Mucosa of descending colon (tissue), 3 donors: ENCODE results near the gene NOP53. TPM values are rescaled to one million over a fixed set of nuclear protein-coding genes. Genes with fewer than 3 reads are reported as not detected.

Source experiments
- ATAC-seq: fragments of 200-7000 bp; cut with Tn5 transposase; one replicate; pipeline ENCODE4 v1.9.1; 2020; ENCODE audit warnings: mild to moderate bottlenecking, moderate library complexity
- DNase-seq, 3 donors: peaks; one replicate each; pipeline ENCODE4 v3.0.0-alpha.2; 2020
- H3K36me3 ChIP-seq: fragments of 200-600 bp; one replicate; pipeline ENCODE4 v1.8.0; 2021; ENCODE audit warnings: low read depth, mild to moderate bottlenecking
- H3K4me1 ChIP-seq: fragments of 200-600 bp; one replicate; pipeline ENCODE4 v1.8.0; 2021; ENCODE audit warnings: low read depth, mild to moderate bottlenecking
- H3K4me3 ChIP-seq: fragments of 200-600 bp; one replicate; pipeline ENCODE4 v1.8.0; 2021; ENCODE audit warnings: mild to moderate bottlenecking
- H3K9me3 ChIP-seq: fragments of 200-600 bp; one replicate; pipeline ENCODE4 v1.8.0; 2021; ENCODE audit warnings: mild to moderate bottlenecking
- CTCF ChIP-seq: fragments of 200-600 bp; IDR thresholded peaks from one replicate; pipeline ENCODE4 v1.8.0; 2022; ENCODE audit warnings: antibody characterized with exemption, mild to moderate bottlenecking
- intact Hi-C, 2 donors: fragments of 100-400 bp; cut with DNase I in 1 of 2; cut with micrococcal nuclease in 1 of 2; formaldehyde crosslinking; loops; one replicate each; pipeline versions ENCODE4 v1.11.0 to v1.11.1; 2022; cut with DNase I, micrococcal nuclease
- total RNA-seq, 3 donors: library from RNA; stranded (reverse); fragmentation: NEBNext Ultra II Directional in 2 of 3; extraction: Animal tissue kit (Norgen Biotek cat#: 25700) in 2 of 3; gene quantifications; one replicate each; pipeline versions ENCODE4 v1.2.1 to v1.2.4, GENCODE V29; 2021 to 2023
- donor health status: DM: no; HTN: no; CAD: no; lungs with moderate emphysema.
- donor health status: DM: no; HTN: no; CAD: no.
- donor health status: DM: no; HTN: yes; CAD: no.

The NOP53 gene
- total RNA-seq, 3 donors from 2014 or later: 237 to 391 (median 284) TPM

- H3K36me3 ChIP-seq: no peaks in the 10 kb centered on the region
- no peaks in the 10 kb centered on the region for H3K9me3 ChIP-seq
- peaks cover 13% of the 10 kb centered on the region for H3K4me1 ChIP-seq
- intact Hi-C loops: no loop called here
- no peak for DNase-seq
- no peak for ATAC-seq
- no peak for TF ChIP-seq CTCF
- H3K4me3 ChIP-seq: no peak overlapping the region
Measured at GRCh38 chr19:47730521-47730889, 14.8 kb upstream of the NOP53 start.

- H3K4me1 ChIP-seq: peaks cover 13% of the 10 kb centered on the region
- DNase-seq (no peak), ATAC-seq (no peak)
- intact Hi-C loops: no loop called here
- H3K36me3 ChIP-seq: no peaks in the 10 kb centered on the region
- no peak for TF ChIP-seq CTCF
- H3K4me3 ChIP-seq: no peak overlapping the region
- H3K9me3 ChIP-seq: no peaks in the 10 kb centered on the region
Measured at GRCh38 chr19:47730910-47731309, 14.4 kb upstream of the NOP53 start.

- H3K9me3 ChIP-seq: no peaks in the 10 kb centered on the region
- H3K4me3 ChIP-seq: no peak overlapping the region
- intact Hi-C loops: no loop called here
- no peaks in the 10 kb centered on the region for H3K36me3 ChIP-seq
- no peak for DNase-seq
- no peak for TF ChIP-seq CTCF
- H3K4me1 ChIP-seq: no peaks in the 10 kb centered on the region
- ATAC-seq: no peak
Measured at GRCh38 chr19:47735131-47735530, 10.2 kb upstream of the NOP53 start.

GRCh38 chr19:47740866-47741519 is 4.4 kb upstream of the NOP53 start:
- intact Hi-C loops: no loop called here
- ATAC-seq: no peak
- TF ChIP-seq CTCF: no peak
- no peaks in the 10 kb centered on the region for H3K36me3 ChIP-seq
- DNase-seq: no peak
- H3K4me3 ChIP-seq: no peak overlapping the region
- H3K9me3 ChIP-seq: no peaks in the 10 kb centered on the region
- no peaks in the 10 kb centered on the region for H3K4me1 ChIP-seq

GRCh38 chr19:47741544-47742140 is 3.7 kb upstream of the NOP53 start:
- no peaks in the 10 kb centered on the region for H3K36me3 ChIP-seq
- intact Hi-C loops: no loop called here
- peaks cover 6% of the 10 kb centered on the region for H3K4me1 ChIP-seq
- no peak for TF ChIP-seq CTCF
- DNase-seq: no peak
- H3K4me3 ChIP-seq: no peak overlapping the region
- H3K9me3 ChIP-seq: no peaks in the 10 kb centered on the region
- no peak for ATAC-seq
